Loucy (cell line): Measurements from ENCODE around the gene NDUFS6.

ENCODE experiments used
- CTCF ChIP-seq: fragments of 200-600 bp; sonication (generic); conservative IDR thresholded peaks from 2 replicates; pipeline ENCODE4 v1.5.1; 2014; ENCODE audit warnings: mild to moderate bottlenecking, antibody characterized with exemption, low read length
- EZH2phosphoT487 ChIP-seq: fragments of 200-600 bp; IDR thresholded peaks from 2 replicates; pipeline ENCODE4 v1.6.1; 2018; ENCODE audit warnings: antibody characterized with exemption, mild to moderate bottlenecking, moderate library complexity, borderline replicate concordance

DNA sequence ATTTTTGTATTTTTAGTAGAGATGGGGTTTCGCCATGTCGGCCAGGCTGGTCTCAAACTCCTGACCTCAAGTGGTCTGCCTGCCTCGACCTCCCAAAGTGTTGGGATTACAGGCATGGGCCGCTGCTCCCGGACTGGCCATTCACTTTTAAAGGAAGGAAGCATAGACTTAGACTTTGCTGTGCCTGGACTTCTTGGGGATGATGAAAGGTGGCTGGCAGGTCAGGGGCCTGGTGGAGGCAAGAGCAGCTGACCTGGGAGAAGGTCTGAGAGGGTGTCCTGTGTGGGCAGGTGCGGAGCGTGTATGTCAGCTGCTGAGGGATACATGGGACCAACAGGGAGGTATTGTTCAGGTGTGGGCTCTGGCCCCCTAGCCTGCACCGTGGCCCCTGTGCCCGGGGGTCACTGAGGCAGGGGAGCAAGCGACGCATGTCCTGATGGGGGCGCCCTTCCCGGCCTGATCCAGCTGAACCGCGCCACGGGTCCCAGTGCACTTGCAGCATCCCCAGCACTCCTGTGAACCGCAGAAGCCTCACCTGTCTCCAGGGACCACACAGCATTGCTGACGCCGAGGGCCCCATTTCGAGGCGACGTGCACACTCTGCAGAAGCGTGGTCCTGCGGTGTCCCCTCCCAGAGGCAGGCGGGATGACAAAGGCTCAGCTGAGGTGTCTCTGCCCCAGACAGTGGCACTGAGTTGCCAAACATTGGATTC lies 23.1 kb downstream of the NDUFS6 start:
- TF ChIP-seq EZH2phosphoT487 (no peak), CTCF (peak; percentile 33)
